Prostate gland (tissue), 2 donors: Measurements from ENCODE around the gene ATP2A2. TPM values are rescaled to one million over a fixed set of nuclear protein-coding genes. Genes with fewer than 3 reads are reported as not detected.

Experiments used
- DNase-seq: peaks from one replicate; pipeline ENCODE4 v3.0.0-alpha.2; 2019; ENCODE audit warnings: low spot score
- H3K27ac ChIP-seq, 2 donors: fragments of 200-600 bp; sonication (generic); 2 replicates each; pipeline ENCODE4 v1.5.1; 2017 to 2019
- H3K27me3 ChIP-seq: fragments of 200-600 bp; sonication (generic); replicated peaks from 2 replicates; pipeline ENCODE4 v1.5.1; 2019; ENCODE audit not compliant: insufficient read depth
- H3K36me3 ChIP-seq, 2 donors: fragments of 200-600 bp; sonication (generic); 1 replicate in 1 of 2; 2 replicates in 1 of 2; pipeline versions ENCODE4 v1.5.1 to v1.8.1; 2017 to 2019
- H3K4me1 ChIP-seq: fragments of 200-600 bp; sonication (generic); replicated peaks from 2 replicates; pipeline ENCODE4 v1.5.1; 2019
- H3K4me3 ChIP-seq, 2 donors: fragments of 200-600 bp; sonication (generic); 2 replicates each; pipeline ENCODE4 v1.5.1; 2017 to 2019
- H3K9me3 ChIP-seq: fragments of 200-600 bp; sonication (generic); 2 replicates; pipeline ENCODE4 v1.5.1; 2017
- POLR2A ChIP-seq: fragments of 450-650 bp; IDR thresholded peaks from one replicate; pipeline ENCODE4 v1.6.1; 2016; ENCODE audit warnings: antibody characterized with exemption, mild to moderate bottlenecking
- POLR2AphosphoS5 ChIP-seq: sonication (generic); formaldehyde crosslinking; IDR thresholded peaks from one replicate; pipeline ENCODE4 v1.6.1; 2017; ENCODE audit warnings: antibody characterized with exemption
- WGBS: methylation state at CpG from one replicate; pipeline ENCODE4 v1.1.5; 2018; 5-methylcytosine and 5-hydroxymethylcytosine counted together
- intact Hi-C: fragments of 100-400 bp; cut with DNase I; formaldehyde crosslinking; loops from one replicate; pipeline ENCODE4 v1.14.2; 2022
- total RNA-seq, 2 donors: library from RNA; depleted of rRNA; stranded (reverse); fragments of >200 nt; gene quantifications; one replicate each; pipeline ENCODE4 v1.1.0, GENCODE V29; 2016
- TF ChIP-seq, protein P1 (sequence below), 4 experiments: fragments of 200-600 bp in 2 of 4; fragments of 450-650 bp in 2 of 4; sonication (generic) in 2 of 4; IDR thresholded peaks; 1 replicate in 3 of 4; 2 replicates in 1 of 4; pipeline ENCODE4 v1.5.1; 2016 to 2019; ENCODE audit warnings: antibody characterized with exemption in 4 of 4, mild to moderate bottlenecking in 2 of 4, moderate library complexity in 2 of 4

The ATP2A2 gene
- total RNA-seq, 2 donors from 2014 or later = 121 to 209 TPM

DNA sequence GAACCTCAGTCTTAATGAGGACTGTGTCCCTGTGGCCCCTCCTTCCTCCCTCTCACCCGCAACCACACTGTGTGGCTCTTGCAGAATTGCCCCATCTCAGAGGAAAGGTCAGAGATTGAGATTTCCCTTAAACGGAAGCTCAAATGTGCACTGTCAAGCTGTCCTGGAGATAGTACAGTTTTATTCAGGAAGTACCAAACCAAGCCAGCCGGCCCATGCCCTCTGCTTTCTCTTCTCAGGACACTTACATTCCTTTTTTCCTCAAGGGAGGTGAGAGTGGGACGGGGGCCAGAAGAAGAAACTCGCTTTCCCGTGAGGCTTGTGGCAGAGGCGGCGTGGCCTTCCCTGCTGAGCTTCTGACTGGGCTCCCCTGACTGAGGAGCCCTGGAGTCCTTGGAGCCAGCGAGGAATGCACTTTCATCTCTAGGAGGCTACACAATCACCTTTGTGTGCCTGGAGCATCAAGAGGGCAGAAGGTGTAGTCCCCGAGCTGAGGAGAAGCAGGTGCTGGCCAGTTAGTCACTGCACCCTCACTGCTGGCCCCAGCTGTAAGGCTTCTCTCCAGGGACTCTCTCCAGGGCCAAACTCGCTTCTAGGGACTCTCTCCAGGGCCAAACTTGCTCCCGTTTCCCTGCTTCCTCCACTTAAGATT is 24.1 kb upstream of the ATP2A2 start:
- no peak for DNase-seq
- H3K27me3 ChIP-seq = no peaks in the 10 kb centered on the region
- H3K9me3 ChIP-seq = no peaks in the 10 kb centered on the region
- TF ChIP-seq, protein P1, sequence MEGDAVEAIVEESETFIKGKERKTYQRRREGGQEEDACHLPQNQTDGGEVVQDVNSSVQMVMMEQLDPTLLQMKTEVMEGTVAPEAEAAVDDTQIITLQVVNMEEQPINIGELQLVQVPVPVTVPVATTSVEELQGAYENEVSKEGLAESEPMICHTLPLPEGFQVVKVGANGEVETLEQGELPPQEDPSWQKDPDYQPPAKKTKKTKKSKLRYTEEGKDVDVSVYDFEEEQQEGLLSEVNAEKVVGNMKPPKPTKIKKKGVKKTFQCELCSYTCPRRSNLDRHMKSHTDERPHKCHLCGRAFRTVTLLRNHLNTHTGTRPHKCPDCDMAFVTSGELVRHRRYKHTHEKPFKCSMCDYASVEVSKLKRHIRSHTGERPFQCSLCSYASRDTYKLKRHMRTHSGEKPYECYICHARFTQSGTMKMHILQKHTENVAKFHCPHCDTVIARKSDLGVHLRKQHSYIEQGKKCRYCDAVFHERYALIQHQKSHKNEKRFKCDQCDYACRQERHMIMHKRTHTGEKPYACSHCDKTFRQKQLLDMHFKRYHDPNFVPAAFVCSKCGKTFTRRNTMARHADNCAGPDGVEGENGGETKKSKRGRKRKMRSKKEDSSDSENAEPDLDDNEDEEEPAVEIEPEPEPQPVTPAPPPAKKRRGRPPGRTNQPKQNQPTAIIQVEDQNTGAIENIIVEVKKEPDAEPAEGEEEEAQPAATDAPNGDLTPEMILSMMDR (IDR thresholded peaks at IDR 0.05) = no peak
- TF ChIP-seq POLR2AphosphoS5 (no peak), POLR2A (no peak)
- 53% methylated on average over 12 of the region's 12 CpGs for WGBS
- intact Hi-C loops = no loop called here
- no peak overlapping the region for H3K4me3 ChIP-seq
- no peaks in the 10 kb centered on the region for H3K4me1 ChIP-seq
- H3K36me3 ChIP-seq = no peaks in the 10 kb centered on the region
- H3K27ac ChIP-seq = peak overlapping the region in 1 of 2 donors; percentile 27

- no peak for TF ChIP-seq POLR2A
- no peak for TF ChIP-seq POLR2AphosphoS5
- TF ChIP-seq, protein P1 (IDR thresholded peaks at IDR 0.05) = no peak
- no peaks in the 10 kb centered on the region for H3K27me3 ChIP-seq
- no peaks in the 10 kb centered on the region for H3K4me1 ChIP-seq
- no peak overlapping the region for H3K27ac ChIP-seq
- no peaks in the 10 kb centered on the region for H3K9me3 ChIP-seq
- no peaks in the 10 kb centered on the region for H3K36me3 ChIP-seq
- intact Hi-C loops = no loop called here
- no peak for DNase-seq
- 96% methylated on average over 12 of the region's 12 CpGs for WGBS
- no peak overlapping the region for H3K4me3 ChIP-seq
Observed at GRCh38 chr12:110258466-110258865, 22.6 kb upstream of the ATP2A2 start.

GRCh38 chr12:110262442-110263388 is 18.3 kb upstream of the ATP2A2 start:
- no peak overlapping the region for H3K4me3 ChIP-seq
- 65% methylated on average over 17 of the region's 17 CpGs for WGBS
- no peak overlapping the region for H3K27ac ChIP-seq
- H3K4me1 ChIP-seq = no peaks in the 10 kb centered on the region
- no peaks in the 10 kb centered on the region for H3K27me3 ChIP-seq
- intact Hi-C loops = no loop called here
- DNase-seq = no peak
- TF ChIP-seq POLR2A = no peak
- TF ChIP-seq POLR2AphosphoS5 = no peak
- TF ChIP-seq, protein P1 (IDR thresholded peaks at IDR 0.05) = no peak
- H3K9me3 ChIP-seq = no peaks in the 10 kb centered on the region
- no peaks in the 10 kb centered on the region for H3K36me3 ChIP-seq

DNA sequence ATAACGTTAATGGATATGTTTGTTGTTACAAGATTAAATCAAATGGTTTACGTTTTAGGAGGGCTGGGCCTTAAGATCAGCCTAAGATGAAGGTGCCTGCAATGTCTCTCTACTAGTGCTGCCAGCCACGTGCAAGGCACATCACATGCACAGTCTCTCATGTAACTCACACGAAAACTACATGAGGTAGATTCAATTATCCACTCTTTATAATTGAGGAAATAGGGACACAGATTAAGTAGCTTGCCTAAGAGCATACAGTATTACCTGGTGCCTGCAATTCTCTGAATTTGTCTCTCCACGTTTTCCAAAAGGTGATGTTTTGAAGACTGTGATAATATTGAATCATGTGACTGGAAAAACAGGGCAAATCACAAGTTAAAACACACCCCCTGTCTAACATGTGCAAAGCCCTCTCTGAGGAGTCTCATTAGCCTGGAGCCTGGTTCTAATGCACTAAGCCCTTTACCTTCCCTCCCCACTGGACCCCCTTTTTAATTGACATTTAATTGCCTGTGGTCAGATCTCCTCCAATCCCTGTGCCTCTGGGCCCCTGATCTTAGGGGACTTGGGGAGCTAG is 14.6 kb upstream of the ATP2A2 start:
- no peaks in the 10 kb centered on the region for H3K36me3 ChIP-seq
- H3K9me3 ChIP-seq = no peaks in the 10 kb centered on the region
- intact Hi-C loops = no loop called here
- 65% methylated on average over 5 of the region's 5 CpGs for WGBS
- TF ChIP-seq, protein P1 (IDR thresholded peaks at IDR 0.05) = no peak
- TF ChIP-seq POLR2A (no peak), POLR2AphosphoS5 (no peak)
- DNase-seq = no peak
- no peaks in the 10 kb centered on the region for H3K27me3 ChIP-seq
- H3K27ac ChIP-seq = peak overlapping the region; percentile 41 to 53
- H3K4me1 ChIP-seq = no peaks in the 10 kb centered on the region
- H3K4me3 ChIP-seq = no peak overlapping the region
